ENCODE measurements around the gene ZNF560. TPM values are rescaled to one million over a fixed set of nuclear protein-coding genes. Genes with fewer than 3 reads are reported as not detected.

ZNF560 gene
- total and polyA plus RNA-seq, 4 donors = not detected

DNA sequence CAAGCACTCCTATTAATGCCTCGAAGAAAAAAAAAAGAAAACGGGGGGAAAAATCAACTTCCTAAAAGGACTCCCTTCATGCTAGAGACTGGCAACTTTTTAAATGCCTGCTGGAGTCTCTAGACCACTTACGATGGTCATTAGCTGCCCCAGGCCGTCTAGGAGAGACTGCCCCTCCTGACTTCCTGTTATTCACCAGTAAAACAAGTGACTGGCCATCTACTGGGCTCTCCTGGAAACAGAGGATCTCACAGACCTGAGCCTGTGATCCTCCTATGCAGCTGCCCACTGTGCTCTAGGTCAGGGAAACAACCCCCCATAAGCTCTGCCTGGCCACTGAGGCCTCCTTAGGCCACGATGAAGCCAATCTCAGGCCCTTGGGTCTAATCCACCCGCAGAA lies 70.5 kb downstream of the ZNF560 start:
- 83% methylated on average over 6 of the region's 6 CpGs for WGBS, 2 donors
- H3K4me1 ChIP-seq (ENCODE audit: control insufficient read depth in 1 of 2, insufficient read depth in 2 of 2, low read length in 2 of 2) = no peaks in the 10 kb centered on the region
- ATAC-seq (ENCODE audit: low FRiP score) (no peak), DNase-seq (no peak)
- H3K36me3 ChIP-seq (ENCODE audit: control insufficient read depth in 1 of 2, insufficient read depth in 2 of 2, low read length in 1 of 2) = peaks cover 5 to 20% of the 10 kb centered on the region in 2 donors
- H3K4me3 ChIP-seq (ENCODE audit: low read length in 2 of 2) = no peak overlapping the region
- peaks cover 18% of the 10 kb centered on the region for H3K9me3 ChIP-seq (ENCODE audit: control insufficient read depth, low read length)
- no peak overlapping the region for H3K27ac ChIP-seq (ENCODE audit: low read depth in 1 of 2, low read length in 2 of 2)
- intact Hi-C loops (cut with DNase I) = no loop called here
- H3K27me3 ChIP-seq (ENCODE audit: control insufficient read depth in 1 of 2, insufficient read depth in 2 of 2, low read length in 1 of 2) = no peaks in the 10 kb centered on the region

Other genes with a start within 250 kb of the ZNF560 start
- not detected for gene OR7E24, start 247.7 kb downstream of the ZNF560 start, total RNA-seq
- gene OR7E24, start 247.7 kb downstream of the ZNF560 start, polyA plus RNA-seq = not detected
- gene ZNF699, start 188.8 kb downstream of the ZNF560 start, total RNA-seq = 10 to 100 TPM; 12.1 to 12.4 TPM
- 1 to 10 TPM; 1.6 to 2.5 TPM for gene ZNF699, start 188.8 kb downstream of the ZNF560 start, polyA plus RNA-seq
- 10 to 100 TPM; 15.4 to 31.1 TPM for gene ZNF559, start 174.4 kb downstream of the ZNF560 start, total RNA-seq
- 10 to 100 TPM in 1 of 2 donors, 1 to 10 TPM in 1; 8.1 to 19.4 TPM for gene ZNF559, start 174.4 kb downstream of the ZNF560 start, polyA plus RNA-seq
- gene ZNF177, start 135.6 kb downstream of the ZNF560 start, total RNA-seq = 1 to 10 TPM; 2.0 to 3.6 TPM
- 1 to 10 TPM in 1 of 2 donors, not detected in 1; 5.1 TPM for gene ZNF177, start 135.6 kb downstream of the ZNF560 start, polyA plus RNA-seq
- gene ZNF266, start 63.0 kb downstream of the ZNF560 start, total RNA-seq = 10 to 100 TPM; 28.2 to 35.1 TPM
- 10 to 100 TPM in 1 of 2 donors, 1 to 10 TPM in 1; 4.4 to 48.3 TPM for gene ZNF266, start 63.0 kb downstream of the ZNF560 start, polyA plus RNA-seq
- gene ZNF426, start 40.0 kb upstream of the ZNF560 start, total RNA-seq = 10 to 100 TPM; 17.3 to 22.2 TPM
- gene ZNF426, start 40.0 kb upstream of the ZNF560 start, polyA plus RNA-seq = 1 to 10 TPM; 2.0 to 4.8 TPM
- gene ZNF121, start 85.9 kb upstream of the ZNF560 start, total RNA-seq = 10 to 100 TPM; 28.4 to 31.2 TPM
- 1 to 10 TPM; 3.6 to 4.8 TPM for gene ZNF121, start 85.9 kb upstream of the ZNF560 start, polyA plus RNA-seq
- gene ZNF561, start 122.6 kb upstream of the ZNF560 start, total RNA-seq = 10 to 100 TPM; 37.5 to 38.3 TPM
- gene ZNF561, start 122.6 kb upstream of the ZNF560 start, polyA plus RNA-seq = 10 to 100 TPM; 16.2 to 19.7 TPM
- 10 to 100 TPM; 33.6 to 35.9 TPM for gene ZNF562, start 176.5 kb upstream of the ZNF560 start, total RNA-seq
- 1 to 10 TPM; 4.2 to 6.6 TPM for gene ZNF562, start 176.5 kb upstream of the ZNF560 start, polyA plus RNA-seq